ENCODE data around the gene C19orf85.
"Not testable (repeated sequence)": the region's sequence is repeated elsewhere in the genome, so short reads cannot be mapped to it uniquely, and the experiment has no call there.

C19orf85 gene

DNA sequence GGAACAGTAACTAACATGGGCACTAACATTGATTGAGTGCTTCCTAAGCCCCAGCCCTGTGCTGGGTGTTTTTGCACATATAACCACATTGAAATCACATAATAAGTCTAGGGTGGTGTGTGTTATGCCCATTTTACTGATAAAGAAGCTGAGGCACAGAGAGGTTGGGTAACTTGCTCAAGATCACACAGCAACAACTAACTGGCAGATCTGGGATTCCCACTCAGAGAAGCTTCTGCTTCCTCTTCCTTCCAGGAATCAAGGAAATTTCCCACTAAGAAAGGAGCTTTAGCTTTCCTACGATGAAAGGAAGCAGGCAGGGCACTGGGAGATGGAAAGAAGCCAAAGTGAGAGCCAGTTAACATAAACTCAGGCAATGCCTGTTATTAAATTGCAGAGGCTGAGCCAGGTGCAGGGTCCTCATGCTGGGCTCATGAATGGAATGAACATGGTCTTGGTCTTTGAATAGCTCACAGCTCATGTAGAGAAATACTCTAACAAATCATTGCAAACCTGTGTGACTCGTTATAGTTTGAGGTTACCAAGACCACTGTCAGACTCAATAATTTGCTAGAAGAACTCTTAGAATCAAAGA is 33.8 kb upstream of the C19orf85 start:
- Histone ChIP-seq H3K9ac (no peak overlapping the region), H3K27me3 (ENCODE audit: insufficient read depth, low read depth) (peaks cover 90% of the 10 kb centered on the region), H3K4me3 (IDR thresholded peaks at IDR 0.05; ENCODE audit: insufficient read depth, low read depth, low read length) (no peak overlapping the region), H3K4me1 (ENCODE audit: low read depth, poor library complexity, severe bottlenecking) (no peaks in the 10 kb centered on the region), H2AFZ (ENCODE audit: low read depth) (no peak overlapping the region), H3K79me2 (ENCODE audit: insufficient read depth, low read depth) (no peaks in the 10 kb centered on the region), H4K20me1 (ENCODE audit: insufficient read depth) (no peaks in the 10 kb centered on the region), H3K27ac (no peak overlapping the region), H3K4me2 (no peak overlapping the region), H3K36me3 (ENCODE audit: insufficient read depth) (no peaks in the 10 kb centered on the region)
- no peak for TF ChIP-seq CTCF (conservative IDR thresholded peaks at IDR 0.05; ENCODE audit: low read depth, low read length)

- no peak overlapping the region for H3K4me2 ChIP-seq
- peaks cover 95% of the 10 kb centered on the region for H3K27me3 ChIP-seq (ENCODE audit: insufficient read depth, low read depth)
- H3K36me3 ChIP-seq (ENCODE audit: insufficient read depth) = no peaks in the 10 kb centered on the region
- H3K79me2 ChIP-seq (ENCODE audit: insufficient read depth, low read depth) = no peaks in the 10 kb centered on the region
- no peak overlapping the region for H3K9ac ChIP-seq
- H3K27ac ChIP-seq = no peak overlapping the region
- no peaks in the 10 kb centered on the region for H3K4me1 ChIP-seq (ENCODE audit: low read depth, poor library complexity, severe bottlenecking)
- no peak for TF ChIP-seq CTCF (conservative IDR thresholded peaks at IDR 0.05; ENCODE audit: low read depth, low read length)
- H4K20me1 ChIP-seq (ENCODE audit: insufficient read depth) = no peaks in the 10 kb centered on the region
- no peak overlapping the region for H3K4me3 ChIP-seq (IDR thresholded peaks at IDR 0.05; ENCODE audit: insufficient read depth, low read depth, low read length)
- no peak overlapping the region for H2AFZ ChIP-seq (ENCODE audit: low read depth)
These were observed 33.2 kb upstream of the C19orf85 start for GRCh38 chr19:55497763-55498162.

- H3K27ac ChIP-seq; H3K4me3 ChIP-seq (IDR thresholded peaks at IDR 0.05; ENCODE audit: insufficient read depth, low read depth, low read length); H4K20me1 ChIP-seq (ENCODE audit: insufficient read depth); H3K4me1 ChIP-seq (ENCODE audit: low read depth, poor library complexity, severe bottlenecking); H3K9ac ChIP-seq; H3K4me2 ChIP-seq; H3K36me3 ChIP-seq (ENCODE audit: insufficient read depth); H3K79me2 ChIP-seq (ENCODE audit: insufficient read depth, low read depth); H2AFZ ChIP-seq (ENCODE audit: low read depth): not testable (repeated sequence)
- peaks cover 96% of the 10 kb centered on the region for H3K27me3 ChIP-seq (ENCODE audit: insufficient read depth, low read depth)
These were observed 32.3 kb upstream of the C19orf85 start for GRCh38 chr19:55496820-55497219.

DNA sequence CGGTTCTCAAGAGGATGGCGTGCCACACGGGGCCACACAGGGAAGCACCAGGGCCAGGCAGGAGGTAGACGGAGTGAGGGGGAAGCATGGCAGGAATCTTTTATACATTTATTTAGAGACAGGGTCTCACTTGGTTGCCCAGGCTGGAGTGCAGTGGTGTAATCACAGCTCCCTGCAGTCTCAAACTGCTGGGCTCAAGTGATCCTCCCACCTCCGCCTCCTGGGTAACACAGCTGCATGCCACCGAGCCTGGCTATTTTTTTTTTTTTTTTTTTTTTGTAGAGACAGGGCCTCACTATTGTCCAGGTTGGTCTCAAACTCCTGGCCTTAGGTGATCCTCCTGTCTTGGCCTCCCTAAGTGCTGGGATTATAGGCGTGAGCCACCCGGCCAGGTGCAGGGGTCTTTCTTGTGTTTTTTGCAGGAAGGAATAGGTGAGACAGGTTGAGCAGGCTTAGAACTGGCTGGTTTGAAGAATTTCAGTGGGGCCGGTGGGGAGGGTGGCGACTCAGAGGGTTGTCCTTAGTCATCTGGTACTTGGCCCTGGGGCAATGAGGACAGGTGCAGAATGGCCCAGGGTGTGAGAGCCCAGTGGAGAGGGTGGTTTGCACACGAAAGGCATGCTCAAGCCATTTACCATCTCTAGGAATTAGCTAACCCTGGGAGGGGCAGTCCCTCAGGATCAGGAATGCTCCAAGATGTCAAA is 31.2 kb upstream of the C19orf85 start:
- no peak for TF ChIP-seq CTCF (conservative IDR thresholded peaks at IDR 0.05; ENCODE audit: low read depth, low read length)
- Histone ChIP-seq H3K79me2 (ENCODE audit: insufficient read depth, low read depth) (no peaks in the 10 kb centered on the region), H3K4me3 (IDR thresholded peaks at IDR 0.05; ENCODE audit: insufficient read depth, low read depth, low read length) (no peak overlapping the region), H3K4me2 (no peak overlapping the region), H2AFZ (ENCODE audit: low read depth) (no peak overlapping the region), H3K4me1 (ENCODE audit: low read depth, poor library complexity, severe bottlenecking) (no peaks in the 10 kb centered on the region), H3K9ac (no peak overlapping the region), H3K27me3 (ENCODE audit: insufficient read depth, low read depth) (peaks cover 95% of the 10 kb centered on the region), H3K27ac (no peak overlapping the region), H4K20me1 (ENCODE audit: insufficient read depth) (no peaks in the 10 kb centered on the region), H3K36me3 (ENCODE audit: insufficient read depth) (no peaks in the 10 kb centered on the region)

DNA sequence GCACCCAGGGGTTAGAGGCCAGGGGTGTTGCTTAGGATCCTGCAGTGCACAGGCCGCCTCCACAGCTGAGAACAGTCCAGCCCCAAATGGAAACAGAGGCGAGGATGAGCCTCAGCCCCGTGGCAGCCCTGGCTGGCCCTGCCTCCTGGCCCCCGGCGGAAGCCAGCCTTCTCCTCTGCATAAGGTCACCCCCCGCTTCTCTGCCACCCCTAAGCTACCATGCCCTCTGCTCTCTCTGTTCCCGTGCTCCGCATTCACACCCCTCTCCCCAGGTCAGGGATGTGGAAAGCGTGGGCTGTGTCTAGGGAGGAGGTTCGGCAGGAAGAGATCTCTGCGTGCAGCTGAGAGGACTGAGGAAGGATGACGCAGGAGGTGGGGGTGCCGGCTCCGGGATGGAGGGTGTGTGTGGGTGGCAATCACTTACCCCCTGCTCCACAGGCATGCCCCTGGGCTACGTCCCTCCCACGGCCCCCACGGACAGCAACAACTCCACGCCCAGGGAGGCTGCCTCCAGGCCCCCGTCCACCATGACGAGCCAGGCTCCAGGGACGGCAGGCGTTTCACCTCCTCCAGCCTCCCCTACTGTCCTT is 29.7 kb upstream of the C19orf85 start:
- H3K27me3 ChIP-seq (ENCODE audit: insufficient read depth, low read depth) = peaks cover 97% of the 10 kb centered on the region
- TF ChIP-seq CTCF (conservative IDR thresholded peaks at IDR 0.05; ENCODE audit: low read depth, low read length) = no peak
- H3K4me1 ChIP-seq (ENCODE audit: low read depth, poor library complexity, severe bottlenecking) = no peaks in the 10 kb centered on the region
- H3K36me3 ChIP-seq (ENCODE audit: insufficient read depth) = no peaks in the 10 kb centered on the region
- no peak overlapping the region for H3K4me2 ChIP-seq
- no peaks in the 10 kb centered on the region for H3K79me2 ChIP-seq (ENCODE audit: insufficient read depth, low read depth)
- no peak overlapping the region for H3K4me3 ChIP-seq (IDR thresholded peaks at IDR 0.05; ENCODE audit: insufficient read depth, low read depth, low read length)
- H3K27ac ChIP-seq = no peak overlapping the region
- H4K20me1 ChIP-seq (ENCODE audit: insufficient read depth) = no peaks in the 10 kb centered on the region
- no peak overlapping the region for H3K9ac ChIP-seq
- H2AFZ ChIP-seq (ENCODE audit: low read depth) = no peak overlapping the region
